GM10248 (cell line): ENCODE data around the gene UVRAG.

ENCODE experiments used
- CTCF ChIA-PET: fragments of 300-600 bp; sonication (Branson Sonifier 250); formaldehyde crosslinking; extraction: SDS; loops from one replicate; lab custom pipeline; 2021; ENCODE audit warnings: antibody characterized with exemption; lab: Yijun Ruan, JAX
- POLR2A ChIA-PET: fragments of 350-650 bp; sonication (Branson Sonifier 250); formaldehyde crosslinking; extraction: SDS; loops from one replicate; lab custom pipeline; 2020; ENCODE audit warnings: antibody characterized with exemption; lab: Yijun Ruan, JAX
- DNase-seq: peaks from one replicate; pipeline ENCODE4 v3.0.0; 2012; ENCODE audit errors: extremely low spot score
- TF ChIP-seq, protein P1 (sequence below): IDR thresholded peaks from 2 replicates; pipeline ENCODE4 v1.5.1; 2012; ENCODE audit warnings: mild to moderate bottlenecking, low read depth; ENCODE audit errors: extremely low read depth, missing control alignments, control extremely low read depth

The UVRAG gene

DNA sequence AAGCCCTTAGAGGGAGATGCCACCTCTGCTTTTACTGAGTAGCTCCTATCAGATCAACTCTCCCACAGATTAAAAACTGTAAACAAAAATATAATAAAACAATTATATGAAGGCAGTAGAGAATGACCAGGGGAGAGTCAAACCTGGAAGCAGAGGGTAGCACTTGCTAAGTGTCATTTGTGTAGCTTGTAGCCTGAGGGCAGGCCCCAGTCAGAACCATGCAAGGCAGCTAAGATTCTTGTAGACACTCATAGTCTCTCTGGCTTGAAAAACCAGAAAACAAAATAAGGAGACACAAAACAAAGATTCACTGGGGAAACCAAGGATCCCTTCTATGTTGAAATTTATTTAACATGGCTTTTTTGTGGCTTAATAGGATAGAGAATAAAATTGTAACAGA is 280.9 kb downstream of the UVRAG start:
- ChIA-PET POLR2A (interaction anchor here (0.6 kb wide), 1 partner anchor 42 kb away, joined by 3 read pairs; no protein-coding TSS in a partner anchor), CTCF (interaction anchor here (0.8 to 2.3 kb wide), 6 partner anchors 12 to 56 kb away, joined by 3 to 8 read pairs (median 4); no protein-coding TSS in a partner anchor)
- no peak for DNase-seq
- TF ChIP-seq, protein P1, sequence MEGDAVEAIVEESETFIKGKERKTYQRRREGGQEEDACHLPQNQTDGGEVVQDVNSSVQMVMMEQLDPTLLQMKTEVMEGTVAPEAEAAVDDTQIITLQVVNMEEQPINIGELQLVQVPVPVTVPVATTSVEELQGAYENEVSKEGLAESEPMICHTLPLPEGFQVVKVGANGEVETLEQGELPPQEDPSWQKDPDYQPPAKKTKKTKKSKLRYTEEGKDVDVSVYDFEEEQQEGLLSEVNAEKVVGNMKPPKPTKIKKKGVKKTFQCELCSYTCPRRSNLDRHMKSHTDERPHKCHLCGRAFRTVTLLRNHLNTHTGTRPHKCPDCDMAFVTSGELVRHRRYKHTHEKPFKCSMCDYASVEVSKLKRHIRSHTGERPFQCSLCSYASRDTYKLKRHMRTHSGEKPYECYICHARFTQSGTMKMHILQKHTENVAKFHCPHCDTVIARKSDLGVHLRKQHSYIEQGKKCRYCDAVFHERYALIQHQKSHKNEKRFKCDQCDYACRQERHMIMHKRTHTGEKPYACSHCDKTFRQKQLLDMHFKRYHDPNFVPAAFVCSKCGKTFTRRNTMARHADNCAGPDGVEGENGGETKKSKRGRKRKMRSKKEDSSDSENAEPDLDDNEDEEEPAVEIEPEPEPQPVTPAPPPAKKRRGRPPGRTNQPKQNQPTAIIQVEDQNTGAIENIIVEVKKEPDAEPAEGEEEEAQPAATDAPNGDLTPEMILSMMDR, result no peak

DNA sequence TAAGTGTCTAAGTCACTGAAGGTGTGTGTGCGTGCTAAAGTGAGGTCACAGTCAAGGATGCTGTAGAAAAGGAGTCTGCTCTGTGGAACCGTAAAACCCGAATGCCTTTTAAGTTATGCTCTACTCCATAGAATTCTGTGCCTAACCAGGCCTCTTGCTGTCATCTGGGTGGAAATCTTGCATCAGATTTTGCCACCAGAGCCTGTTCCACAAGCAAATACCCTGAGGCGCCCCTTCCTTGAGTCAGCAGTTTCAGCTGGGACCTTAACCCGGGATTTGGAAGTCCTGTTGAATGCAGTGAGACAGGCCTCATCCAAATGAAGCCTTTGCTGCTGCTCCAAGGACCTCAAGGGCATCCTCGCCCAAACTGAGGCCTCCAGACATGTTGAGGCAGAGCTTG is 281.5 kb downstream of the UVRAG start:
- DNase-seq, result no peak
- ChIA-PET POLR2A (no interaction called here), CTCF (interaction anchor here (1.4 to 2.3 kb wide), 5 partner anchors 13 to 22 kb away, joined by 3 to 8 read pairs (median 4); no protein-coding TSS in a partner anchor)
- TF ChIP-seq, protein P1, result no peak

DNA sequence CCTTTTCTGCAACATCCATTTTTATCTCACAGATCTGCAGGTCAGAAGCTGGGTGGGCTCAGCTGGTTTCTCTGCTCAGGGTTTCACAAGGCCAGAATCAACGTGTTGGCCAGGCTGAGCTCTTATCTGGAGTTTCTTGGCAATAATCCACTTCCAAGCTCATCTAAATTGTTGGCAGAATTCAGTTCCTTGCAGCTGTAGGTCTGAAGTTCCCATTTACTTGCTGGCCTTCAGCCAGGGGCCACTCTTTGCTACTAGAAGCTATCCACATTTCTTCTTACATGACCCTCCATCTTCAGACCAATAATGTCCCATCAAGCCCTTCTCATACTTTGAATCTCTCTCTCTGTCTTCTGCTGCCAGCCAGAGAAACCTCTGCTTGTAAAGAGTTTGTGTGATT is 287.8 kb downstream of the UVRAG start:
- ChIA-PET CTCF (interaction anchor here (0.7 to 1.2 kb wide), 3 partner anchors 13 to 1730 kb away, joined by 3 read pairs; no protein-coding TSS in a partner anchor), POLR2A (no interaction called here)
- TF ChIP-seq, protein P1, result no peak
- DNase-seq, result no peak

DNA sequence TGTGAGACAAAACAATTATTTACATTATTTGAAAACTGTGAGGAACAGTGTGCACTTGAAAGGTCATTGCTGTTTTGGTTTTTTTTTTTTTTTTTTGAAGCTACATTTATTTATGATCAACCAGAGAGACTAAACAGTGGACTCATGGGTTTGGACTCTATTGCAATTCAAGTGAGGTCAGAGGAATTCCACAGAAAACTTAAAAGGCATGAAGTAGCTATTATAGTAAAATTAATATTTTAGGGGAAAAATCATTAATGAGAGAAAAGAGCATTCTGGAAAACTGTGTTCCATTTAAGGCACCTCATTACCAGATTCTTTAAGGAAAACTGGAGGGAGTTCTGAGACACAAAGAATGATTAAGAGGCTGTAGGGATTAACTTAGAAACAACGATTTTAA is 288.4 kb downstream of the UVRAG start:
- ChIA-PET POLR2A (no interaction called here), CTCF (interaction anchor here (0.7 to 1.2 kb wide), 3 partner anchors 13 to 1731 kb away, joined by 3 read pairs; no protein-coding TSS in a partner anchor)
- TF ChIP-seq, protein P1, result no peak
- no peak for DNase-seq

DNA sequence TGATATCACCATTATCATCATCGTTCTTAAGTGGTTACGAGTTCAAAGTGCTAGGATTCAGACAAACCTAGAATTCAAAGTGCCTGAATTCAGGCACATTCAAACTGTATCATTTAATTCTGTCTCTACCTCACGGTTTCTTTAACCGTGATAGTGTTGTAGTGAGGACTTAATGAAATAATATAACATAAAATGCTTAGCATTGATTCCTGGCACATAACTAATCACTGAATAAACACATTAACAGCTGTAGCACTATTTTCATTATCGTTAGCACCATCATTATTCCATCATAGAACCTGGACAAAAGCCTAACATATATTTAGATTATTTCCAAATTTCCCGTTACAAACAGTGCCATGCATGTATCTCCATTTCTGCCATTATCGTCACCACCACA is 289.3 kb downstream of the UVRAG start:
- DNase-seq, result no peak
- ChIA-PET POLR2A (no interaction called here), CTCF (interaction anchor here (1.6 kb wide), 1 partner anchor 48 kb away, joined by 4 read pairs; no protein-coding TSS in a partner anchor)
- TF ChIP-seq, protein P1, result no peak

DNA sequence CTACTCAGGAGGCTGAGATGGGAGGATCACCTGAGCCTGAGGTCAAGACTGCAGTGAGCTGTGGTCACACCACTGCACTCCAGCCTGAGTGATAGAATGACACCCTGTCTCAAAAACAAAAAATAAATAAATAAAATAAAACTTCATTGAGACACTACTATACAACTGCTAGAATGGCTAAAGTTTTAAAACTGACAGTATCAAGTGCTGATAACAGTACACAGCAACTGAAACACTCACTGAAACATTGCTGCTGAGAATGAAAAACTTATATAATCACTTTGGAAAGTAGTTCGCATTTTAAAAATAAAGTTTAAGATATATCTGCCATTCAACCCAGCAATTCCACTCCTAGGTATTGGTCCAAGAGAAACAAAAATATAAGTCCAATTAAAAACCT is 290.6 kb downstream of the UVRAG start:
- POLR2A ChIA-PET, result no interaction called here

More for the DNA sequence above, 290.6 kb downstream of the UVRAG start:
- DNase-seq, result no peak
- TF ChIP-seq, protein P1, result no peak
- CTCF ChIA-PET, result interaction anchor here (1.6 to 4.2 kb wide), 2 partner anchors 15 to 46 kb away, joined by 4 to 15 read pairs; no protein-coding TSS in a partner anchor
